Aorta (tissue), 5 donors: Measurements from ENCODE around the gene HIBADH. TPM values are rescaled to one million over a fixed set of nuclear protein-coding genes. Genes with fewer than 3 reads are reported as not detected.
"Not testable (repeated sequence)": the region's sequence is repeated elsewhere in the genome, so short reads cannot be mapped to it uniquely, and the experiment has no call there.

Experiments used
- ATAC-seq: fragments of 200-7000 bp; cut with Tn5 transposase; one replicate; pipeline ENCODE4 v1.9.1; 2022; ENCODE audit warnings: moderate library complexity; ENCODE audit not compliant: low FRiP score
- DNase-seq, 2 donors: peaks; one replicate each; pipeline ENCODE4 v3.0.0-alpha.2; 2020
- H3K27ac ChIP-seq, 2 donors: one replicate each; pipeline ENCODE4 v1.5.1; 2013; ENCODE audit warnings: low read length in 2 of 2, mild to moderate bottlenecking in 2 of 2, moderate library complexity in 2 of 2, control low read depth in 1 of 2, inconsistent platforms in 1 of 2, low read depth in 1 of 2
- H3K27me3 ChIP-seq, 2 donors: one replicate each; pipeline ENCODE4 v1.6.1; 2013; ENCODE audit warnings: control low read depth in 1 of 2, low read length in 1 of 2, mild to moderate bottlenecking in 1 of 2, moderate library complexity in 1 of 2; ENCODE audit not compliant: insufficient read depth in 2 of 2, control insufficient read depth in 1 of 2
- H3K36me3 ChIP-seq, 2 donors: one replicate each; pipeline ENCODE4 v1.6.1; 2013; ENCODE audit warnings: control low read depth in 1 of 2, low read length in 1 of 2, mild to moderate bottlenecking in 1 of 2; ENCODE audit not compliant: insufficient read depth in 2 of 2, control insufficient read depth in 1 of 2
- H3K4me1 ChIP-seq, 2 donors: one replicate each; pipeline ENCODE4 v1.6.1; 2013; ENCODE audit warnings: low read length in 2 of 2, control low read depth in 1 of 2, mild to moderate bottlenecking in 1 of 2, moderate library complexity in 1 of 2; ENCODE audit not compliant: insufficient read depth in 2 of 2, control insufficient read depth in 1 of 2
- H3K4me3 ChIP-seq, 2 donors: one replicate each; pipeline ENCODE4 v1.5.1; 2013; ENCODE audit warnings: low read length in 2 of 2, control low read depth in 1 of 2, mild to moderate bottlenecking in 1 of 2
- H3K9me3 ChIP-seq: one replicate; pipeline ENCODE4 v1.6.1; 2013; ENCODE audit warnings: mild to moderate bottlenecking, low read length; ENCODE audit not compliant: control insufficient read depth
- WGBS, 2 donors: extraction: QIAGEN DNeasy Blood & Tissue Kit; methylation state at CpG; one replicate each; pipeline ENCODE4 v1.1.7; 2013; 5-methylcytosine and 5-hydroxymethylcytosine counted together
- intact Hi-C, 2 donors: fragments of 100-400 bp; cut with DNase I; formaldehyde crosslinking; loops; one replicate each; pipeline versions ENCODE4 v1.14.2 to v1.15.0; 2022
- polyA plus RNA-seq, 2 donors: library from polyadenylated mRNA; stranded (reverse); fragments of 200-250 nt; gene quantifications; one replicate each; pipeline ENCODE4 v1.2.3, GENCODE V29; 2013
- total RNA-seq, 2 donors: library from RNA; stranded (reverse); fragmentation: NEBNext Ultra II Directional; extraction: Animal tissue kit (Norgen Biotek cat#: 25700); gene quantifications; one replicate each; pipeline ENCODE4 v1.2.1, GENCODE V29; 2021
- donor health status: healthy with polysubstance abuse.
- donor health status: Bipolar disorder and iron deficiency.
- donor health status: DM: no; HTN: no; CAD: no.
- donor health status: DM: no; HTN: no; CAD: no.
- donor health status: DM: yes; HTN: yes; CAD: no.

Gene HIBADH
- total and polyA plus RNA-seq, 4 donors: 22.4 to 32.5 (median 30.2) TPM

- WGBS, 2 donors: 96 to 97% methylated on average over 4 of the region's 4 CpGs
Measured at GRCh38 chr7:27650283-27650682, 12.4 kb downstream of the HIBADH start.

GRCh38 chr7:27647489-27647888, 15.2 kb downstream of the HIBADH start:
- no peak for ATAC-seq
- 92 to 95% methylated on average over 1 of the region's 1 CpG for WGBS, 2 donors

More at GRCh38 chr7:27650283-27650682, 12.4 kb downstream of the HIBADH start:
- no peak overlapping the region for H3K27ac ChIP-seq
- DNase-seq: no peak
- no peaks in the 10 kb centered on the region for H3K36me3 ChIP-seq
- no peak for ATAC-seq
- no peaks in the 10 kb centered on the region for H3K4me1 ChIP-seq
- no peak overlapping the region for H3K4me3 ChIP-seq
- intact Hi-C loops: no loop called here
- no peaks in the 10 kb centered on the region for H3K27me3 ChIP-seq
- no peaks in the 10 kb centered on the region for H3K9me3 ChIP-seq

GRCh38 chr7:27647046-27647445, 15.6 kb downstream of the HIBADH start:
- Histone ChIP-seq H3K27ac (no peak overlapping the region), H3K9me3 (no peaks in the 10 kb centered on the region), H3K36me3 (no peaks in the 10 kb centered on the region), H3K4me3 (no peak overlapping the region), H3K4me1 (no peaks in the 10 kb centered on the region), H3K27me3 (no peaks in the 10 kb centered on the region)
- ATAC-seq: no peak
- intact Hi-C loops: no loop called here
- 97 to 99% methylated on average over 9 of the region's 9 CpGs for WGBS, 2 donors
- DNase-seq: no peak

More at GRCh38 chr7:27647489-27647888, 15.2 kb downstream of the HIBADH start:
- DNase-seq: no peak
- Histone ChIP-seq H3K27ac (no peak overlapping the region), H3K27me3 (no peaks in the 10 kb centered on the region), H3K9me3 (no peaks in the 10 kb centered on the region), H3K4me3 (no peak overlapping the region), H3K4me1 (no peaks in the 10 kb centered on the region), H3K36me3 (no peaks in the 10 kb centered on the region)
- intact Hi-C loops: no loop called here

DNA sequence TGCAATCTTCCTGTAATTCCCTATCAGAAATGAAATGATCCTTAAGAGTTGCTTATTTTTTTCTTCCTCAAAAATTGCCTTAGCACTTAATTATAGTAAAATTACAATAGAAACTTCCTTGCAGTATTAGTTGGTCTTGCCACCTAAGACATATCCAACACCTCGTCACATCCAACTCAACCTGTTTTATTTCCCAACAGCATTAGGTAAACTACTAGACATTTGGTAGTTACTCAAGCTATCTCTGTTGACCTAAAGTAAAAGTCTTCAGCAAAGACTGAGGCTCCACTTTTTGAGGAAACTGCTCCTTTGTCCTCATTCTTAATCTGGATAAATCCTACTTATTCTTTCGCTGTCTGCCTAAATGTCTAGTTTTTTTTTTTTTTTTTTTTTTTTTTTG, 20.4 kb downstream of the HIBADH start:
- Histone ChIP-seq H3K9me3 (no peaks in the 10 kb centered on the region), H3K27me3 (no peaks in the 10 kb centered on the region), H3K27ac (no peak overlapping the region), H3K4me1 (peaks cover 0 to 6% of the 10 kb centered on the region in 2 donors), H3K4me3 (no peak overlapping the region), H3K36me3 (no peaks in the 10 kb centered on the region)
- intact Hi-C loops: no loop called here
- 91 to 98% methylated on average over 2 of the region's 2 CpGs for WGBS, 2 donors
- no peak for DNase-seq
- no peak for ATAC-seq

DNA sequence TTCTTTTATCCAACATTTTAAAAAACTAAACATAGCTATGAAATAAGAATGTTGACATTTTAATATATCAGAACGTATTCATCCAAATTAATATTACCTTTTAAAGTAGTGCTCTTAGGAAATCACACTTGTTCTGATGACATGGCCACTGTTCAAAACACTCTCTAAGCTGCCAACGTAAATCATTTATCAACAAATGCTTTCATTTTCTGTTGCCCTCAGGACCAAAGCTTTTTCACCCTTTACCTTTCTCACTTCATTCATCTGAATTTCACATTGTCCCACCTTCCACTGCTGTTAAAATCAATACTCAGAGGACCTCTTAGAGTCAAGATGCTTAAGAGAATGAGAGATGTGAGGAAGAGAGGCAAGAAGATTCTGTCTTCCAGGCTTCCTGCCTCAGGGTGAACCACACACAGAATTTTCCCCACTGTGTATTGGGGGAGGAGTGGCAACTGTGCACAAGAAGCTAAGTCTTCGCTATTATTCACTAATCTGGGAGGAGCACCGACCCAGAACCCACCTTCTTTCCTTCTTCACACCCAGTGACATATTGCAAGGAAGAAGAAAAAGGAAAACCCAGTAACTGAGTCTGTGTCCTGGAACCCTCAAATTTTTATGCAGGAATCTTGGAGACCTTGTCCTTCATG, 21.0 kb downstream of the HIBADH start:
- H3K27me3 ChIP-seq: no peaks in the 10 kb centered on the region
- peaks cover 0 to 6% of the 10 kb centered on the region in 2 donors for H3K4me1 ChIP-seq
- H3K4me3 ChIP-seq: peak overlapping the region in 1 of 2 donors; percentile 20
- intact Hi-C loops: no loop called here
- WGBS, 2 donors: 35% methylated on average over 4 of the region's 4 CpGs
- DNase-seq (no peak), ATAC-seq (no peak)
- H3K27ac ChIP-seq: no peak overlapping the region
- no peaks in the 10 kb centered on the region for H3K9me3 ChIP-seq
- H3K36me3 ChIP-seq: no peaks in the 10 kb centered on the region

DNA sequence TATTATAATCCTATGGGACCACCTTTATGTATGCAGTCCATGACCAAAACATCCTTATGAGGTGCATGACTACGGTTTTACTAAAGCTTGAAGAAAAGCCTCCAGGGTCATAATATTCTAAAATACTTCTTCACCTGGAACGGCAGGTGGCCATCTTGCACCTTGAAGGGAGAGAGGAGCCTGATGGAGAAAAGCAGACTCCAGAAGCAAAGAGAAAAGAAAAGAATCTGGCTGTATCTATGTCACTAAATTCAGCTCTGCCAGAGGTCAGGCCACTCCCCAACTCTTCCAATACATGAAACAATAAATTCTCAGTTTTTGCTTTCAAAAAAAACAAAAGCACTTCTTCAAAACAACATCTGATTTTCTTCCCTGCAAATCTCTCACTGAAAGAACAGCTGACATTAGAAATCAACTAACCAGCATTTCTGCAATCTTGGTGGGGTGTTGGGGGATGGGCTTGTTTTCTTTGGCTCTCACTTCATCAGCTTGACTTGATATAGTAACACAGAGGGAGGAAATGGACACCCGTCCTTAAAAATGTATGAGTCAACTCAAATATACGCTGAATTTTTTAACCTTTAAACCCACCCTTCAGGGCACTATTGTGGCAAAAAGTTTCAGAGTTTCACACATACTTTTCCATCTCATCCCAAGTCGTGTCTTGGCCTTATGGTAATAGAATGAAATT, 21.7 kb downstream of the HIBADH start:
- ATAC-seq: no peak

GRCh38 chr7:27639851-27640250, 22.8 kb downstream of the HIBADH start:
- peaks cover 0 to 9% of the 10 kb centered on the region in 2 donors for H3K4me1 ChIP-seq
- H3K36me3 ChIP-seq: no peaks in the 10 kb centered on the region
- intact Hi-C loops: no loop called here
- no peaks in the 10 kb centered on the region for H3K9me3 ChIP-seq
- H3K4me3 ChIP-seq: no peak overlapping the region
- 94 to 97% methylated on average over 6 of the region's 6 CpGs for WGBS, 2 donors
- ATAC-seq: no peak
- H3K27ac ChIP-seq: no peak overlapping the region
- no peak for DNase-seq
- no peaks in the 10 kb centered on the region for H3K27me3 ChIP-seq

More for the DNA sequence above, 21.7 kb downstream of the HIBADH start:
- Histone ChIP-seq H3K36me3 (no peaks in the 10 kb centered on the region), H3K9me3 (no peaks in the 10 kb centered on the region), H3K4me3 (peak overlapping the region in 1 of 2 donors; percentile 20), H3K27ac (no peak overlapping the region), H3K27me3 (no peaks in the 10 kb centered on the region), H3K4me1 (peaks cover 0 to 6% of the 10 kb centered on the region in 2 donors)
- WGBS, 2 donors: 12 to 13% methylated on average over 5 of the region's 5 CpGs
- peak in 1 of 2 donors; percentile 54 for DNase-seq
- intact Hi-C loops: no loop called here

- H3K36me3 ChIP-seq, ATAC-seq, DNase-seq, H3K9me3 ChIP-seq, intact Hi-C loops, H3K27me3 ChIP-seq, H3K27ac ChIP-seq, H3K4me3 ChIP-seq: not testable (repeated sequence)
- H3K4me1 ChIP-seq: peaks cover 0 to 11% of the 10 kb centered on the region in 2 donors
- 88 to 98% methylated on average over 1 of the region's 1 CpG for WGBS, 2 donors
Measured at GRCh38 chr7:27639048-27639447, 23.6 kb downstream of the HIBADH start.
